ENCODE results near the gene PSMA3. TPM values are rescaled to one million over a fixed set of nuclear protein-coding genes. Genes with fewer than 3 reads are reported as not detected.

Gene PSMA3
- total RNA-seq, 4 donors from 2014 or later = 98.6 to 151 (median 131) TPM

DNA sequence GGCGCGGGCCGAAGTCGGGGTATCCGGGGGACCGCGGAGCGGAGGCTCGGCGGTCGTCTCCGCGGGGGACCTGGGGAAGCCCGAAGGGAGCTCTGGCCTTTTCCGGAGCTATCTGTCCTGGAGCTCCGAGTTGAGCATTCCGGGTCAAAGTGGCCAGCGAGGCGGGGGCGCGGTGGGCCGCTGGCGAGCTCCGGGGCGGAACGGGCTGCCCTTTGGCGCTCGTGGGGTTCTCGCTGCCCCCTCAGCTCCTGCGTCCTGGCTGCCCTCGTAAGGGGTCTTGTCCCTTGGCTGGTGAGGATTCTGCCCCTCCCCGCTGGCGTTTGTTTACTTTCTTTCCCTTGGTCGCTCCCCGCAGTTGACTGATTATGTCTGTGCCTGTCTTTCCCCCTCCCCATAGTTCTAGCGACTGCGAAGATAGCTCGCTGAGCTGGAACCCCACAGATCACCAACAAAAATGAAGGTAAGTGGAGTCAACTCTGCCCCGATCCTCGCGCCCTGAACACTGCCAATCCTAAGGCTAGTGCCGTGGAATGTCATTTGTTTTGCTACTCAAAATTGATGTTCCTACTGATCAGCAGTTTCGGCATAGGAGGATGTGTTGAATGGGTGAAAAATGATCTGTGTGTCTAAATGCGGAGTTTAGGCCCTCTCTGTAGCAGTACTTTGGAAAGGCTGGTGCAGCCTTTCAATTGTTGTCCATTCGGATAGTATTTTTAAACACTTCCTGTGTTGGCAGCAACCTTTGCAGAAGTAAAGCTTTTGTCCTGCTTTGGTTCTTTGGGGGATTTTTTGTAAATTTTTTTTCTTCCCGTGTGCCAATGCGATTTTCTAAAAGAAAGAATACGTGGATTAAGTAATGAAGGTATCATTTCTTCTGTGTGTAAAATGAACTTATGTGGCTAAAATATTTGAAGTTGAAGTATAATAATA, 55.0 kb downstream of the PSMA3 start:
- intact Hi-C loops (cut with DNase I) = loop anchor here (5.0 kb wide), 1 partner anchor 57 kb away; the partner anchor contains the start of gene PSMA3
- peaks cover 17 to 18% of the 10 kb centered on the region in 2 donors for H3K4me1 ChIP-seq
- H3K36me3 ChIP-seq = peaks cover 0 to under 1% of the 10 kb centered on the region in 2 donors
- 2 to 3% methylated on average over 28 to 45 of the region's 48 CpGs for WGBS, 2 donors
- H3K27ac ChIP-seq = peak overlapping the region; percentile 90 to 94 (median 93)
- no peaks in the 10 kb centered on the region for H3K9me3 ChIP-seq
- H3K4me3 ChIP-seq (replicated peaks in 1 of 3) = peak overlapping the region; percentile 36 to 93 (median 50)
- H3K27me3 ChIP-seq = no peaks in the 10 kb centered on the region
- TF ChIP-seq, protein P1, sequence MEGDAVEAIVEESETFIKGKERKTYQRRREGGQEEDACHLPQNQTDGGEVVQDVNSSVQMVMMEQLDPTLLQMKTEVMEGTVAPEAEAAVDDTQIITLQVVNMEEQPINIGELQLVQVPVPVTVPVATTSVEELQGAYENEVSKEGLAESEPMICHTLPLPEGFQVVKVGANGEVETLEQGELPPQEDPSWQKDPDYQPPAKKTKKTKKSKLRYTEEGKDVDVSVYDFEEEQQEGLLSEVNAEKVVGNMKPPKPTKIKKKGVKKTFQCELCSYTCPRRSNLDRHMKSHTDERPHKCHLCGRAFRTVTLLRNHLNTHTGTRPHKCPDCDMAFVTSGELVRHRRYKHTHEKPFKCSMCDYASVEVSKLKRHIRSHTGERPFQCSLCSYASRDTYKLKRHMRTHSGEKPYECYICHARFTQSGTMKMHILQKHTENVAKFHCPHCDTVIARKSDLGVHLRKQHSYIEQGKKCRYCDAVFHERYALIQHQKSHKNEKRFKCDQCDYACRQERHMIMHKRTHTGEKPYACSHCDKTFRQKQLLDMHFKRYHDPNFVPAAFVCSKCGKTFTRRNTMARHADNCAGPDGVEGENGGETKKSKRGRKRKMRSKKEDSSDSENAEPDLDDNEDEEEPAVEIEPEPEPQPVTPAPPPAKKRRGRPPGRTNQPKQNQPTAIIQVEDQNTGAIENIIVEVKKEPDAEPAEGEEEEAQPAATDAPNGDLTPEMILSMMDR (IDR thresholded peaks at IDR 0.05) = no peak
- TF ChIP-seq POLR2A (IDR thresholded peaks at IDR 0.05) = peak in 1 of 2 donors; percentile 29
- peak; percentile 23 to 25 for DNase-seq

DNA sequence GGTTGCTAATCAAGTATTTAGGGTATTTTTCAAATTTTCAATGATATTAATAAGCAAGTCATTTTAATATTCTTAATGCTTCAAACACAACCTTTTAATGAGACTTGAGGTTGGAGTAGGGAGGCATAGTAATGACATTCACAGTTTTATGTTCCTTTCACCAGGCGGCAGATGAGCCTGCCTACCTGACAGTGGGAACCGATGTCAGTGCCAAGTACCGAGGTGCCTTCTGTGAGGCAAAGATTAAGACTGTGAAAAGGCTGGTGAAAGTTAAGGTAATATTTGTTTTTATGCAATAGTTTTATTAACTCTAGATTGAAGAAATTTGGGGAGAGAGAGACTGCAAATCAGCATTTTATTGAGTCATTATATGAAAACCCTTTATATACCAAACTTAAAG, 56.8 kb downstream of the PSMA3 start:
- H3K27me3 ChIP-seq = no peaks in the 10 kb centered on the region
- H3K36me3 ChIP-seq = peaks cover 0 to 6% of the 10 kb centered on the region in 2 donors
- H3K9me3 ChIP-seq = no peaks in the 10 kb centered on the region
- intact Hi-C loops (cut with DNase I) = no loop called here
- peaks cover 6 to 17% of the 10 kb centered on the region in 2 donors for H3K4me1 ChIP-seq
- no peak overlapping the region for H3K27ac ChIP-seq
- TF ChIP-seq, protein P1 (IDR thresholded peaks at IDR 0.05) = no peak
- 96 to 98% methylated on average over 3 of the region's 3 CpGs for WGBS, 2 donors
- DNase-seq = no peak
- no peak overlapping the region for H3K4me3 ChIP-seq (replicated peaks in 1 of 3)

DNA sequence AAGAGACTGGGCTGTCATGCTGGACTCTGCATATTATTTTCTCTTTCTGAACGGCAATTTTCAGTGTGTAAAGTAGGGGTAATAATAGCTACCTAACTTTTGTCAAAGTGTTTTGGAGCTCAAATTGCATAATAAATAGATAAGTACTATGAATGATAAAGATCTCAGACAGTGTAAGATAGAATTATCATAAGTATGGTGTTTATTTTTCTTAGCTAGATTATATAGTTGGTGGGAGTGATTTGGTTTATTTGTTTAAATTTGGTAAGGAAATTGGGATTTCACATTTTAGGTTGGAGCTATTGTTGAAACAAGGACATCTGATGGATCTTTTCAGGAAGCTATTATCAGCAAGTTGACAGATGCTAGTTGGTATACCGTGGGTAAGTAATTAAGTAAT, 61.1 kb downstream of the PSMA3 start:
- 80 to 86% methylated on average over 2 of the region's 2 CpGs for WGBS, 2 donors
- Histone ChIP-seq H3K4me1 (peaks cover 0 to 3% of the 10 kb centered on the region in 2 donors), H3K36me3 (peaks cover 0 to 6% of the 10 kb centered on the region in 2 donors), H3K27ac (no peak overlapping the region), H3K9me3 (no peaks in the 10 kb centered on the region), H3K4me3 (replicated peaks in 1 of 3) (no peak overlapping the region), H3K27me3 (no peaks in the 10 kb centered on the region)
- TF ChIP-seq, protein P1 (IDR thresholded peaks at IDR 0.05) = no peak
- TF ChIP-seq POLR2A (IDR thresholded peaks at IDR 0.05) = no peak
- DNase-seq = no peak
- intact Hi-C loops (cut with DNase I) = no loop called here

DNA sequence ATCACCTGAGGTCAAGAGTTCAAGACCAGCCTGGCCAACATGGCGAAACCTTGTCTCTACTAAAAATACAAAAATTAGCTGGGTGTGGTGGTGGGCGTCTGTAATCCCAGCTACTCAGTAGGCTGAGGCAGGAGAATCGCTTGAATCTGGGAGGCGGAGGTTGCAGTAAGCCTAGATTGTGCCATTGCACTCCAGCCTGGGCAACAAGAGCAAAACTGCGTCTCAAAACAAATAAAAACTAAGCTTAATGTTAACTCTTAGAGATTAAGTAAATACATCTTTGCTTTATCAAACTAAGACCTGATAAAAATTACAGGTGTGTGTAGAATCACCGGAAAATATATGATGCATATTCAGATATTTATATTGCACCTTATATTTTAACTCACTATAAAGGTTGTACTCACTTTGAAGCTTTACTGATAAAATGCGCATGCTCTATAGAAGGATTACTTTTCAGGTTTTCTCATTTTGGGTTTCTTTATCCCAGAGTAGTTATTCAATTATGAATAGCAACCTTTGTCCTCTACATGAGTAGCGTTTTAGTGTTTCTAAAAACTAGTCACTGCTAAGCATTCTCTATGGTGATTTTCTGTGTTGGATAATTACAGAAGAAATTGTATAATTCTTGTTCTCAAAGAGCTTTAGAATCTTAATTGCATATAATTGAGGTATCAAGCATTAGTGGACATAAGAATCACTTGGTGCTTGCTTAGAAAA, 63.1 kb downstream of the PSMA3 start:
- no peak for DNase-seq
- TF ChIP-seq, protein P1 (IDR thresholded peaks at IDR 0.05) = no peak
- TF ChIP-seq POLR2A (IDR thresholded peaks at IDR 0.05) = no peak
- no peaks in the 10 kb centered on the region for H3K4me1 ChIP-seq
- no peak overlapping the region for H3K27ac ChIP-seq
- no peaks in the 10 kb centered on the region for H3K9me3 ChIP-seq
- 93 to 94% methylated on average over 8 of the region's 8 CpGs for WGBS, 2 donors
- intact Hi-C loops (cut with DNase I) = no loop called here
- no peaks in the 10 kb centered on the region for H3K27me3 ChIP-seq
- no peak overlapping the region for H3K4me3 ChIP-seq (replicated peaks in 1 of 3)
- H3K36me3 ChIP-seq = peaks cover 0 to 6% of the 10 kb centered on the region in 2 donors
